ENCODE results near the gene CD163L1.
A peak's percentile ranks its signal among the peaks of the same experiment; 100 is the strongest.
"Not testable (repeated sequence)": the region's sequence is repeated elsewhere in the genome, so short reads cannot be mapped to it uniquely, and the experiment has no call there.

Gene CD163L1

GRCh38 chr12:7439579-7440505 lies 4.1 kb downstream of the CD163L1 start:
- no peaks in the 10 kb centered on the region for H3K36me3 Mint-ChIP-seq (ENCODE audit: low read depth)
- H3K9me3 Mint-ChIP-seq, result no peaks in the 10 kb centered on the region
- H3K27ac Mint-ChIP-seq, result no peak overlapping the region
- H3K4me3 Mint-ChIP-seq, result peak overlapping the region; percentile 15
- H3K27me3 Mint-ChIP-seq (ENCODE audit: low read depth), result peaks cover 43% of the 10 kb centered on the region
- H3K4me1 Mint-ChIP-seq (ENCODE audit: low read depth), result no peaks in the 10 kb centered on the region
- DNase-seq (ENCODE audit: low spot score), result peak; percentile 17

- not testable (repeated sequence) for H3K36me3 Mint-ChIP-seq (ENCODE audit: low read depth); H3K9me3 Mint-ChIP-seq; H3K27ac Mint-ChIP-seq; DNase-seq (ENCODE audit: low spot score); H3K4me1 Mint-ChIP-seq (ENCODE audit: low read depth); H3K4me3 Mint-ChIP-seq
- peaks cover 39% of the 10 kb centered on the region for H3K27me3 Mint-ChIP-seq (ENCODE audit: low read depth)
Observed at GRCh38 chr12:7438291-7438995, 5.5 kb downstream of the CD163L1 start.

GRCh38 chr12:7437494-7437893 lies 6.5 kb downstream of the CD163L1 start:
- peaks cover 34% of the 10 kb centered on the region for H3K27me3 Mint-ChIP-seq (ENCODE audit: low read depth)

GRCh38 chr12:7434670-7435069 lies 9.3 kb downstream of the CD163L1 start:
- Mint-ChIP-seq H3K4me1 (ENCODE audit: low read depth) (no peaks in the 10 kb centered on the region), H3K27me3 (ENCODE audit: low read depth) (peaks cover 15% of the 10 kb centered on the region), H3K36me3 (ENCODE audit: low read depth) (no peaks in the 10 kb centered on the region), H3K9me3 (no peaks in the 10 kb centered on the region), H3K27ac (no peak overlapping the region), H3K4me3 (no peak overlapping the region)
- DNase-seq (ENCODE audit: low spot score), result no peak

More at GRCh38 chr12:7437494-7437893, 6.5 kb downstream of the CD163L1 start:
- H3K4me1 Mint-ChIP-seq (ENCODE audit: low read depth); DNase-seq (ENCODE audit: low spot score); H3K9me3 Mint-ChIP-seq; H3K4me3 Mint-ChIP-seq; H3K27ac Mint-ChIP-seq; H3K36me3 Mint-ChIP-seq (ENCODE audit: low read depth): not testable (repeated sequence)

- Mint-ChIP-seq H3K27me3 (ENCODE audit: low read depth) (peaks cover 7% of the 10 kb centered on the region), H3K9me3 (no peaks in the 10 kb centered on the region), H3K4me1 (ENCODE audit: low read depth) (no peaks in the 10 kb centered on the region), H3K36me3 (ENCODE audit: low read depth) (no peaks in the 10 kb centered on the region), H3K4me3 (no peak overlapping the region), H3K27ac (no peak overlapping the region)
- no peak for DNase-seq (ENCODE audit: low spot score)
Observed at GRCh38 chr12:7433276-7433822, 10.6 kb downstream of the CD163L1 start.

- DNase-seq (ENCODE audit: low spot score), result no peak
- Mint-ChIP-seq H3K4me3 (no peak overlapping the region), H3K9me3 (no peaks in the 10 kb centered on the region), H3K27me3 (ENCODE audit: low read depth) (peaks cover 4% of the 10 kb centered on the region), H3K4me1 (ENCODE audit: low read depth) (no peaks in the 10 kb centered on the region), H3K36me3 (ENCODE audit: low read depth) (no peaks in the 10 kb centered on the region), H3K27ac (no peak overlapping the region)
Observed at GRCh38 chr12:7431993-7432685, 11.8 kb downstream of the CD163L1 start.

GRCh38 chr12:7411343-7411742 lies 32.6 kb downstream of the CD163L1 start:
- H3K4me3 Mint-ChIP-seq, result no peak overlapping the region
- H3K36me3 Mint-ChIP-seq (ENCODE audit: low read depth), result no peaks in the 10 kb centered on the region
- no peaks in the 10 kb centered on the region for H3K4me1 Mint-ChIP-seq (ENCODE audit: low read depth)
- H3K27me3 Mint-ChIP-seq (ENCODE audit: low read depth), result peaks cover 10% of the 10 kb centered on the region
- H3K27ac Mint-ChIP-seq, result no peak overlapping the region
- no peaks in the 10 kb centered on the region for H3K9me3 Mint-ChIP-seq
- no peak for DNase-seq (ENCODE audit: low spot score)

GRCh38 chr12:7404275-7404674 lies 39.7 kb downstream of the CD163L1 start:
- no peak overlapping the region for H3K27ac Mint-ChIP-seq
- H3K27me3 Mint-ChIP-seq (ENCODE audit: low read depth), result peaks cover 2% of the 10 kb centered on the region
- no peaks in the 10 kb centered on the region for H3K36me3 Mint-ChIP-seq (ENCODE audit: low read depth)
- no peaks in the 10 kb centered on the region for H3K4me1 Mint-ChIP-seq (ENCODE audit: low read depth)
- DNase-seq (ENCODE audit: low spot score), result no peak
- no peaks in the 10 kb centered on the region for H3K9me3 Mint-ChIP-seq
- no peak overlapping the region for H3K4me3 Mint-ChIP-seq

- Mint-ChIP-seq H3K9me3 (no peaks in the 10 kb centered on the region), H3K4me1 (ENCODE audit: low read depth) (no peaks in the 10 kb centered on the region)
- DNase-seq (ENCODE audit: low spot score), result no peak
Observed at GRCh38 chr12:7403466-7403865, 40.5 kb downstream of the CD163L1 start.

GRCh38 chr12:7399089-7399488 lies 44.9 kb downstream of the CD163L1 start:
- no peaks in the 10 kb centered on the region for H3K36me3 Mint-ChIP-seq (ENCODE audit: low read depth)

More at GRCh38 chr12:7403466-7403865, 40.5 kb downstream of the CD163L1 start:
- H3K36me3 Mint-ChIP-seq (ENCODE audit: low read depth), result no peaks in the 10 kb centered on the region
- H3K4me3 Mint-ChIP-seq, result no peak overlapping the region
- peaks cover 2% of the 10 kb centered on the region for H3K27me3 Mint-ChIP-seq (ENCODE audit: low read depth)
- no peak overlapping the region for H3K27ac Mint-ChIP-seq

GRCh38 chr12:7396418-7396817 lies 47.5 kb downstream of the CD163L1 start:
- Mint-ChIP-seq H3K27me3 (ENCODE audit: low read depth) (peaks cover 3% of the 10 kb centered on the region), H3K36me3 (ENCODE audit: low read depth) (no peaks in the 10 kb centered on the region), H3K27ac (no peak overlapping the region), H3K4me3 (no peak overlapping the region), H3K4me1 (ENCODE audit: low read depth) (no peaks in the 10 kb centered on the region), H3K9me3 (peaks cover 6% of the 10 kb centered on the region)
- DNase-seq (ENCODE audit: low spot score), result no peak

More at GRCh38 chr12:7399089-7399488, 44.9 kb downstream of the CD163L1 start:
- no peak for DNase-seq (ENCODE audit: low spot score)
- H3K27ac Mint-ChIP-seq, result no peak overlapping the region
- H3K9me3 Mint-ChIP-seq, result no peaks in the 10 kb centered on the region
- no peak overlapping the region for H3K4me3 Mint-ChIP-seq
- H3K4me1 Mint-ChIP-seq (ENCODE audit: low read depth), result no peaks in the 10 kb centered on the region
- H3K27me3 Mint-ChIP-seq (ENCODE audit: low read depth), result no peaks in the 10 kb centered on the region

GRCh38 chr12:7395950-7396349 lies 48.0 kb downstream of the CD163L1 start:
- Mint-ChIP-seq H3K36me3 (ENCODE audit: low read depth) (no peaks in the 10 kb centered on the region), H3K27me3 (ENCODE audit: low read depth) (peaks cover 3% of the 10 kb centered on the region), H3K4me3 (no peak overlapping the region), H3K9me3 (peaks cover 6% of the 10 kb centered on the region), H3K4me1 (ENCODE audit: low read depth) (no peaks in the 10 kb centered on the region), H3K27ac (no peak overlapping the region)
- DNase-seq (ENCODE audit: low spot score), result no peak

- peaks cover 3% of the 10 kb centered on the region for H3K27me3 Mint-ChIP-seq (ENCODE audit: low read depth)
- H3K4me3 Mint-ChIP-seq, result no peak overlapping the region
- no peak for DNase-seq (ENCODE audit: low spot score)
- no peaks in the 10 kb centered on the region for H3K9me3 Mint-ChIP-seq
- no peak overlapping the region for H3K27ac Mint-ChIP-seq
- H3K36me3 Mint-ChIP-seq (ENCODE audit: low read depth), result no peaks in the 10 kb centered on the region
- no peaks in the 10 kb centered on the region for H3K4me1 Mint-ChIP-seq (ENCODE audit: low read depth)
Observed at GRCh38 chr12:7387289-7387688, 56.7 kb downstream of the CD163L1 start.
